Stomach (tissue), 4 donors: ENCODE results near the gene LEFTY1.

ENCODE experiments used
- EP300 ChIP-seq: sonication (generic); formaldehyde crosslinking; IDR thresholded peaks from one replicate; pipeline ENCODE4 v1.6.1; 2017; ENCODE audit warnings: antibody characterized with exemption
- POLR2AphosphoS5 ChIP-seq, 3 donors: sonication (generic); formaldehyde crosslinking; IDR thresholded peaks; one replicate each; pipeline ENCODE4 v1.6.1; 2016; ENCODE audit warnings: antibody characterized with exemption in 3 of 3
- TF ChIP-seq, protein P1 (sequence below), 7 experiments: fragments of 450-650 bp in 4 of 7; fragments of 200-600 bp in 3 of 7; sonication (generic) in 3 of 7; IDR thresholded peaks; one replicate each; pipeline ENCODE4 v1.5.1; 2016 to 2019; ENCODE audit warnings: antibody characterized with exemption in 7 of 7, control low read depth in 2 of 7, mild to moderate bottlenecking in 1 of 7

DNA sequence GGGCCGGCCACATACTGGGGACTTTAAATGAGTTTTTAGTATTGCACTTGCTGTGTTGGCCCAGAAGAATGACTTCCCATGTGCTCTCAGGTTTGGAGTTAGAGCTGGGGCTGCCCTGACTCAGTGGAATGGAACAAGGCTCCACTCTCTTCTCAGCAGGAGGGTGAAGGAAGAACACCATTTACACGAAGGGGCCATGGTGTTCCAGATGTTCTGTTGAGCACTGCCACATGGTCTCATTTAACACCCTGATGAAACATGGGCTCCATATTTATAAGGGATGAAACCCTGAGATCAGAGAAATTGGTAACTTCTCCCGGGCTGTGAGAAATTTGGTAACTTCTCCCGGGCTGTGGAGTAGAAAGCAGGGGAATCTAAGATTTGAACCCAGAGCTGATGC is 29.3 kb upstream of the LEFTY1 start:
- TF ChIP-seq POLR2AphosphoS5 (IDR thresholded peaks at IDR 0.05), result no peak
- TF ChIP-seq, protein P1, sequence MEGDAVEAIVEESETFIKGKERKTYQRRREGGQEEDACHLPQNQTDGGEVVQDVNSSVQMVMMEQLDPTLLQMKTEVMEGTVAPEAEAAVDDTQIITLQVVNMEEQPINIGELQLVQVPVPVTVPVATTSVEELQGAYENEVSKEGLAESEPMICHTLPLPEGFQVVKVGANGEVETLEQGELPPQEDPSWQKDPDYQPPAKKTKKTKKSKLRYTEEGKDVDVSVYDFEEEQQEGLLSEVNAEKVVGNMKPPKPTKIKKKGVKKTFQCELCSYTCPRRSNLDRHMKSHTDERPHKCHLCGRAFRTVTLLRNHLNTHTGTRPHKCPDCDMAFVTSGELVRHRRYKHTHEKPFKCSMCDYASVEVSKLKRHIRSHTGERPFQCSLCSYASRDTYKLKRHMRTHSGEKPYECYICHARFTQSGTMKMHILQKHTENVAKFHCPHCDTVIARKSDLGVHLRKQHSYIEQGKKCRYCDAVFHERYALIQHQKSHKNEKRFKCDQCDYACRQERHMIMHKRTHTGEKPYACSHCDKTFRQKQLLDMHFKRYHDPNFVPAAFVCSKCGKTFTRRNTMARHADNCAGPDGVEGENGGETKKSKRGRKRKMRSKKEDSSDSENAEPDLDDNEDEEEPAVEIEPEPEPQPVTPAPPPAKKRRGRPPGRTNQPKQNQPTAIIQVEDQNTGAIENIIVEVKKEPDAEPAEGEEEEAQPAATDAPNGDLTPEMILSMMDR (IDR thresholded peaks at IDR 0.05), result no peak
- no peak for TF ChIP-seq EP300
